ENCODE measurements around the gene NRAS.

DNA sequence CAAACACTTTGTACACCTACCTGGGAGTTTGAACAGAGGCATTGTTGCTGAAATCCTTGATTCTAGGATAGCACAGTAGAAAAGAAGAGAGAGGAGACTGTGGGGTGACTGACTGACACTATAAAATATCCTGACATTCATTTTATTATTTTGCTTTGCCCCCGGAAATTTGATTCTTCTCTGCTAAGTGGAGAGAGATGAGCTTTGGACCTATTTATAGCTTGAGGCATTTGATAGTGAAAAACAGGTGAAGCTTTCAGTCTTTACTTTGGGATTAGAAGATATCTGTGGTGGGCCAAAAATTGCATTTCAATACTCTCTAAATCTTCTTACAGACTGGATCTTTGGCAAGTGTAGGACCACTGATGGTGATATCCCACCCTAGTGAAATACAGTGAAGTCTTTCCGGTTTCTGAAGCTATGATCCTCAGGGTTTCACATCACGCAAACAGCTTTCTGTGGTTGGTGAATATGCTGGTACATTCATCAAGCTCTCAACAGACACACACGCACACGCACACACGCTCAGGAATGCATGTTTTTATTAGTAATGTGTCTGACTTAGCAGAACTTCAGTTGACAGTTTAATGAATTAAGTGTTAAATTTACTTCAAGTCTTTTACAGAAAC lies 21.0 kb downstream of the NRAS start, which contains the start of gene AMPD1:
- TF ChIP-seq POLR2A (IDR thresholded peaks at IDR 0.05): no peak
- TF ChIP-seq, protein P1, sequence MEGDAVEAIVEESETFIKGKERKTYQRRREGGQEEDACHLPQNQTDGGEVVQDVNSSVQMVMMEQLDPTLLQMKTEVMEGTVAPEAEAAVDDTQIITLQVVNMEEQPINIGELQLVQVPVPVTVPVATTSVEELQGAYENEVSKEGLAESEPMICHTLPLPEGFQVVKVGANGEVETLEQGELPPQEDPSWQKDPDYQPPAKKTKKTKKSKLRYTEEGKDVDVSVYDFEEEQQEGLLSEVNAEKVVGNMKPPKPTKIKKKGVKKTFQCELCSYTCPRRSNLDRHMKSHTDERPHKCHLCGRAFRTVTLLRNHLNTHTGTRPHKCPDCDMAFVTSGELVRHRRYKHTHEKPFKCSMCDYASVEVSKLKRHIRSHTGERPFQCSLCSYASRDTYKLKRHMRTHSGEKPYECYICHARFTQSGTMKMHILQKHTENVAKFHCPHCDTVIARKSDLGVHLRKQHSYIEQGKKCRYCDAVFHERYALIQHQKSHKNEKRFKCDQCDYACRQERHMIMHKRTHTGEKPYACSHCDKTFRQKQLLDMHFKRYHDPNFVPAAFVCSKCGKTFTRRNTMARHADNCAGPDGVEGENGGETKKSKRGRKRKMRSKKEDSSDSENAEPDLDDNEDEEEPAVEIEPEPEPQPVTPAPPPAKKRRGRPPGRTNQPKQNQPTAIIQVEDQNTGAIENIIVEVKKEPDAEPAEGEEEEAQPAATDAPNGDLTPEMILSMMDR (IDR thresholded peaks at IDR 0.05): no peak

Data from ovary (tissue), 3 donors.